WTC11 (cell line): Measurements from ENCODE around the gene HDAC8. TPM values are rescaled to one million over a fixed set of nuclear protein-coding genes. Genes with fewer than 3 reads are reported as not detected.

Source experiments
- ATAC-seq: fragments of 200-7000 bp; cut with Tn5 transposase; 2 replicates; pipeline ENCODE4 v1.10.0; 2021; ENCODE audit warnings: mild to moderate bottlenecking, moderate library complexity
- CTCF ChIA-PET: fragments of 300-600 bp; sonication (Branson Sonifier 250); formaldehyde crosslinking; loops from one replicate; lab custom pipeline; 2021; ENCODE audit warnings: antibody characterized with exemption; lab: Charles Lee
- POLR2A ChIA-PET: fragments of 350-600 bp; sonication (Branson Sonifier 250); formaldehyde crosslinking; loops from one replicate; lab custom pipeline; 2021; ENCODE audit warnings: antibody characterized with exemption; lab: Charles Lee
- DNase-seq: peaks from one replicate; pipeline ENCODE4 v3.0.0; 2021; ENCODE audit warnings: low spot score
- H3K27ac Mint-ChIP-seq: 2 replicates; pipeline ENCODE4 v1.8.0; 2021; ENCODE audit warnings: mixed read lengths
- H3K27me3 Mint-ChIP-seq: 2 replicates; pipeline ENCODE4 v1.8.0; 2021; ENCODE audit warnings: low read depth, mild to moderate bottlenecking, moderate library complexity, mixed read lengths
- H3K36me3 Mint-ChIP-seq: 2 replicates; pipeline ENCODE4 v1.8.0; 2021; ENCODE audit warnings: mixed read lengths
- H3K4me1 Mint-ChIP-seq: 2 replicates; pipeline ENCODE4 v1.8.0; 2022; ENCODE audit warnings: mixed read lengths
- H3K4me3 Mint-ChIP-seq: 2 replicates; pipeline ENCODE4 v1.8.0; 2021; ENCODE audit warnings: mild to moderate bottlenecking, moderate library complexity, mixed read lengths
- H3K9me3 Mint-ChIP-seq: 2 replicates; pipeline ENCODE4 v1.8.0; 2021; ENCODE audit warnings: mixed read lengths
- CREM ChIP-seq: sonication (generic); formaldehyde crosslinking; IDR thresholded peaks from 2 replicates; pipeline ENCODE4 v1.8.1; 2022; ENCODE audit warnings: mild to moderate bottlenecking, missing genetic modification reagents, moderate library complexity
- FOXK1 ChIP-seq: sonication (generic); formaldehyde crosslinking; IDR thresholded peaks from 2 replicates; pipeline ENCODE4 v1.8.0; 2022; ENCODE audit warnings: mild to moderate bottlenecking, moderate library complexity, missing genetic modification reagents
- GRHL2 ChIP-seq: fragments of 250-450 bp; sonication (Bioruptor Pico); IDR thresholded peaks from 2 replicates; pipeline ENCODE4 v1.8.0; 2022; ENCODE audit warnings: mild to moderate bottlenecking, moderate library complexity; ENCODE audit not compliant: insufficient replicate concordance, severe bottlenecking
- GTF2I ChIP-seq: fragments of 250-450 bp; sonication (Bioruptor Pico); conservative IDR thresholded peaks from 2 replicates; pipeline ENCODE4 v1.4.0; 2021; ENCODE audit warnings: mild to moderate bottlenecking
- HMGA2 ChIP-seq: fragments of 250-450 bp; sonication (Bioruptor Pico); IDR thresholded peaks from 2 replicates; pipeline ENCODE4 v1.4.0; 2021; ENCODE audit warnings: mild to moderate bottlenecking, moderate library complexity
- IRF2 ChIP-seq: sonication (generic); formaldehyde crosslinking; IDR thresholded peaks from 2 replicates; pipeline ENCODE4 v1.8.0; 2022; ENCODE audit warnings: low read depth, missing genetic modification reagents, borderline replicate concordance
- JUN ChIP-seq: sonication (generic); formaldehyde crosslinking; IDR thresholded peaks from 2 replicates; pipeline ENCODE4 v1.8.0; 2023; ENCODE audit warnings: mild to moderate bottlenecking, missing genetic modification reagents
- KAT7 ChIP-seq: sonication (generic); formaldehyde crosslinking; IDR thresholded peaks from 2 replicates; pipeline ENCODE4 v1.8.1; 2023; ENCODE audit warnings: missing genetic modification reagents, mild to moderate bottlenecking, borderline replicate concordance
- NR1H2 ChIP-seq: sonication (generic); formaldehyde crosslinking; IDR thresholded peaks from 2 replicates; pipeline ENCODE4 v1.9.0; 2021; ENCODE audit warnings: mild to moderate bottlenecking, moderate library complexity, missing genetic modification reagents
- SP1 ChIP-seq: sonication (generic); formaldehyde crosslinking; conservative IDR thresholded peaks from 2 replicates; pipeline ENCODE4 v1.8.1; 2022; ENCODE audit warnings: missing genetic modification reagents
- TCF7 ChIP-seq: sonication (generic); formaldehyde crosslinking; IDR thresholded peaks from 2 replicates; pipeline ENCODE4 v1.8.0; 2022; ENCODE audit warnings: mild to moderate bottlenecking, low read depth, missing genetic modification reagents, moderate library complexity
- TEAD1 ChIP-seq: sonication (generic); formaldehyde crosslinking; IDR thresholded peaks from 2 replicates; pipeline ENCODE4 v1.8.0; 2022; ENCODE audit warnings: mild to moderate bottlenecking, missing genetic modification reagents
- TEAD4 ChIP-seq: sonication (generic); formaldehyde crosslinking; IDR thresholded peaks from 2 replicates; pipeline ENCODE4 v1.8.0; 2022; ENCODE audit warnings: mild to moderate bottlenecking, missing genetic modification reagents
- ZBTB21 ChIP-seq: sonication (generic); formaldehyde crosslinking; IDR thresholded peaks from 2 replicates; pipeline ENCODE4 v1.8.1; 2023; ENCODE audit warnings: mild to moderate bottlenecking, missing genetic modification reagents, borderline replicate concordance
- ZNF138 ChIP-seq: sonication (generic); formaldehyde crosslinking; conservative IDR thresholded peaks from 2 replicates; pipeline ENCODE4 v1.8.1; 2022; ENCODE audit warnings: mild to moderate bottlenecking, moderate library complexity, missing genetic modification reagents
- ZNF671 ChIP-seq: fragments of 250-450 bp; sonication (Bioruptor Pico); IDR thresholded peaks from 2 replicates; pipeline ENCODE4 v1.8.0; 2021; ENCODE audit warnings: mild to moderate bottlenecking
- total RNA-seq: library from RNA; stranded (reverse); gene quantifications from 3 replicates; pipeline ENCODE4 v1.2.3, GENCODE V29; 2021
- TF ChIP-seq, protein P1 (sequence below): fragments of 250-450 bp; sonication (Bioruptor Pico); IDR thresholded peaks from 2 replicates; pipeline ENCODE4 v1.9.0; 2021; ENCODE audit warnings: moderate library complexity, mild to moderate bottlenecking, inconsistent platforms, borderline replicate concordance
- TF ChIP-seq, protein P2 (sequence below): fragments of 250-450 bp; sonication (Bioruptor Pico); IDR thresholded peaks from 2 replicates; pipeline ENCODE4 v1.9.0; 2021; ENCODE audit warnings: mild to moderate bottlenecking, borderline replicate concordance
- TF ChIP-seq, protein P3 (sequence below): sonication (generic); formaldehyde crosslinking; IDR thresholded peaks from 2 replicates; pipeline ENCODE4 v1.8.1; 2023; ENCODE audit warnings: mild to moderate bottlenecking, moderate library complexity, missing genetic modification reagents
- TF ChIP-seq, protein P4 (sequence below): fragments of 250-450 bp; sonication (Bioruptor Pico); IDR thresholded peaks from 2 replicates; pipeline ENCODE4 v2.1.2; 2022; ENCODE audit warnings: mild to moderate bottlenecking, moderate library complexity
- TF ChIP-seq, protein P5 (sequence below): sonication (generic); formaldehyde crosslinking; IDR thresholded peaks from 2 replicates; pipeline ENCODE4 v1.8.0; 2022; ENCODE audit warnings: mild to moderate bottlenecking, missing genetic modification reagents
- TF ChIP-seq, protein P6 (sequence below): sonication (generic); formaldehyde crosslinking; IDR thresholded peaks from 2 replicates; pipeline ENCODE4 v1.8.0; 2023; ENCODE audit warnings: mild to moderate bottlenecking, missing genetic modification reagents
- TF ChIP-seq, protein P7 (sequence below): fragments of 200-600 bp; IDR thresholded peaks from 2 replicates; pipeline ENCODE4 v1.8.0; 2022; ENCODE audit warnings: antibody characterized with exemption

Gene HDAC8
- total RNA-seq, 1 experiment from 2014 or later: 22.5 TPM

DNA sequence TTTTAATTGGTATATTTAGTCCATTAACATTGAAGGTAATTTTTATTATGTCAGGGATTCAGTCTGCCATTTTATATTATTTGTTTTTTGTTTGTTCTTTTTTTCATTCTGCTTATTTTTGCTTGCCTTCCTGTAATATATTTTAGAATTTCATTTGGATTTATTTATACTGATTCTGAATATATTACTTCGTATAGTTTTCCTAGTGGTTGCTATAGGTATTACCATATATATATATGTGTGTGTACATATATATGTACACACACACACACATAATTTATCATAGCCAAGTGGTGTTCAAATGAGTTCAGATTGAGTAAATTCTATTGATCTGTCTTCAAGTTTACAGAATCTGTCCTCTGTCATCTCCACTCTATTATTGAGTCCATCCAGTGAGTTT, 278.1 kb downstream of the HDAC8 start:
- DNase-seq: no peak
- ChIA-PET CTCF (interaction anchor here (0.9 kb wide), 1 partner anchor 245 kb away, joined by 4 read pairs; no protein-coding TSS in a partner anchor), POLR2A (no interaction called here)
- Mint-ChIP-seq H3K27ac (no peak overlapping the region), H3K9me3 (no peaks in the 10 kb centered on the region), H3K4me3 (no peak overlapping the region), H3K36me3 (no peaks in the 10 kb centered on the region), H3K4me1 (peaks cover 4% of the 10 kb centered on the region), H3K27me3 (peaks cover 17% of the 10 kb centered on the region; the same call in 1 of the 2 replicates)
- no peak for ATAC-seq
- TF ChIP-seq GRHL2 (CRISPR knock-in tag) (no peak), IRF2 (CRISPR knock-in tag) (no peak), FOXK1 (CRISPR knock-in tag) (no peak), NR1H2 (CRISPR knock-in tag) (no peak), ZNF671 (CRISPR knock-in tag) (no peak), ZBTB21 (CRISPR knock-in tag) (no peak)
- TF ChIP-seq, protein P1, sequence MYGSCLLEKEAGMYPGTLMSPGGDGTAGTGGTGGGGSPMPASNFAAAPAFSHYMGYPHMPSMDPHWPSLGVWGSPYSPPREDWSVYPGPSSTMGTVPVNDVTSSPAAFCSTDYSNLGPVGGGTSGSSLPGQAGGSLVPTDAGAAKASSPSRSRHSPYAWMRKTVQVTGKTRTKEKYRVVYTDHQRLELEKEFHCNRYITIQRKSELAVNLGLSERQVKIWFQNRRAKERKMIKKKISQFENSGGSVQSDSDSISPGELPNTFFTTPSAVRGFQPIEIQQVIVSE: no peak
- TF ChIP-seq, protein P2, sequence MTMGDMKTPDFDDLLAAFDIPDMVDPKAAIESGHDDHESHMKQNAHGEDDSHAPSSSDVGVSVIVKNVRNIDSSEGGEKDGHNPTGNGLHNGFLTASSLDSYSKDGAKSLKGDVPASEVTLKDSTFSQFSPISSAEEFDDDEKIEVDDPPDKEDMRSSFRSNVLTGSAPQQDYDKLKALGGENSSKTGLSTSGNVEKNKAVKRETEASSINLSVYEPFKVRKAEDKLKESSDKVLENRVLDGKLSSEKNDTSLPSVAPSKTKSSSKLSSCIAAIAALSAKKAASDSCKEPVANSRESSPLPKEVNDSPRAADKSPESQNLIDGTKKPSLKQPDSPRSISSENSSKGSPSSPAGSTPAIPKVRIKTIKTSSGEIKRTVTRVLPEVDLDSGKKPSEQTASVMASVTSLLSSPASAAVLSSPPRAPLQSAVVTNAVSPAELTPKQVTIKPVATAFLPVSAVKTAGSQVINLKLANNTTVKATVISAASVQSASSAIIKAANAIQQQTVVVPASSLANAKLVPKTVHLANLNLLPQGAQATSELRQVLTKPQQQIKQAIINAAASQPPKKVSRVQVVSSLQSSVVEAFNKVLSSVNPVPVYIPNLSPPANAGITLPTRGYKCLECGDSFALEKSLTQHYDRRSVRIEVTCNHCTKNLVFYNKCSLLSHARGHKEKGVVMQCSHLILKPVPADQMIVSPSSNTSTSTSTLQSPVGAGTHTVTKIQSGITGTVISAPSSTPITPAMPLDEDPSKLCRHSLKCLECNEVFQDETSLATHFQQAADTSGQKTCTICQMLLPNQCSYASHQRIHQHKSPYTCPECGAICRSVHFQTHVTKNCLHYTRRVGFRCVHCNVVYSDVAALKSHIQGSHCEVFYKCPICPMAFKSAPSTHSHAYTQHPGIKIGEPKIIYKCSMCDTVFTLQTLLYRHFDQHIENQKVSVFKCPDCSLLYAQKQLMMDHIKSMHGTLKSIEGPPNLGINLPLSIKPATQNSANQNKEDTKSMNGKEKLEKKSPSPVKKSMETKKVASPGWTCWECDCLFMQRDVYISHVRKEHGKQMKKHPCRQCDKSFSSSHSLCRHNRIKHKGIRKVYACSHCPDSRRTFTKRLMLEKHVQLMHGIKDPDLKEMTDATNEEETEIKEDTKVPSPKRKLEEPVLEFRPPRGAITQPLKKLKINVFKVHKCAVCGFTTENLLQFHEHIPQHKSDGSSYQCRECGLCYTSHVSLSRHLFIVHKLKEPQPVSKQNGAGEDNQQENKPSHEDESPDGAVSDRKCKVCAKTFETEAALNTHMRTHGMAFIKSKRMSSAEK (CRISPR knock-in tag): no peak
- TF ChIP-seq, protein P3, sequence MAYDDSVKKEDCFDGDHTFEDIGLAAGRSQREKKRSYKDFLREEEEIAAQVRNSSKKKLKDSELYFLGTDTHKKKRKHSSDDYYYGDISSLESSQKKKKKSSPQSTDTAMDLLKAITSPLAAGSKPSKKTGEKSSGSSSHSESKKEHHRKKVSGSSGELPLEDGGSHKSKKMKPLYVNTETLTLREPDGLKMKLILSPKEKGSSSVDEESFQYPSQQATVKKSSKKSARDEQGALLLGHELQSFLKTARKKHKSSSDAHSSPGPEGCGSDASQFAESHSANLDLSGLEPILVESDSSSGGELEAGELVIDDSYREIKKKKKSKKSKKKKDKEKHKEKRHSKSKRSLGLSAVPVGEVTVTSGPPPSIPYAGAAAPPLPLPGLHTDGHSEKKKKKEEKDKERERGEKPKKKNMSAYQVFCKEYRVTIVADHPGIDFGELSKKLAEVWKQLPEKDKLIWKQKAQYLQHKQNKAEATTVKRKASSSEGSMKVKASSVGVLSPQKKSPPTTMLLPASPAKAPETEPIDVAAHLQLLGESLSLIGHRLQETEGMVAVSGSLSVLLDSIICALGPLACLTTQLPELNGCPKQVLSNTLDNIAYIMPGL: no peak
- TF ChIP-seq, protein P4, sequence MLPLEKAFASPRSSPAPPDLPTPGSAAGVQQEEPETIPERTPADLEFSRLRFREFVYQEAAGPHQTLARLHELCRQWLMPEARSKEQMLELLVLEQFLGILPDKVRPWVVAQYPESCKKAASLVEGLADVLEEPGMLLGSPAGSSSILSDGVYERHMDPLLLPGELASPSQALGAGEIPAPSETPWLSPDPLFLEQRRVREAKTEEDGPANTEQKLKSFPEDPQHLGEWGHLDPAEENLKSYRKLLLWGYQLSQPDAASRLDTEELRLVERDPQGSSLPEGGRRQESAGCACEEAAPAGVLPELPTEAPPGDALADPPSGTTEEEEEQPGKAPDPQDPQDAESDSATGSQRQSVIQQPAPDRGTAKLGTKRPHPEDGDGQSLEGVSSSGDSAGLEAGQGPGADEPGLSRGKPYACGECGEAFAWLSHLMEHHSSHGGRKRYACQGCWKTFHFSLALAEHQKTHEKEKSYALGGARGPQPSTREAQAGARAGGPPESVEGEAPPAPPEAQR (CRISPR knock-in tag): no peak

DNA sequence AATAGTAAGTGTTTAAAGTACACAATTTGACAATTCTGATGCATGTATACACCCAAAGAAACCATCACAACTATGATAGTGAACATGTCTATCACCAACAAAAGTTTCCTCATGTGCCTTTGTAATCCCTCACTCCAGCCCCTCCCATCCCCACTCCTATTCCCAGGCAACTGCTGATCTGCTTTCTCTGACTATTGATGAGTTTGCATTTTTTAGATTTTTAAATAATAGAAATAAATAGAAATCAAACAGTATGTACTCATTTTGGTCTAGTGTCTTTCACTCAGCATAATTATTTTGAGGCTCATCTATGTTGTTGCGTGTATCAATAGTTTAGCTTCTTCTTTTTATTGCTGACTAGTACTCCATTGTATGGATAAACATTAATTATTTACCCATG, 290.3 kb downstream of the HDAC8 start:
- Mint-ChIP-seq H3K4me1 (peaks cover 7% of the 10 kb centered on the region), H3K36me3 (no peaks in the 10 kb centered on the region)
- no peak for TF ChIP-seq HMGA2 (CRISPR knock-in tag)
- no peak for TF ChIP-seq SP1 (CRISPR knock-in tag)
- no peak for TF ChIP-seq KAT7 (CRISPR knock-in tag)
- TF ChIP-seq ZNF138 (CRISPR knock-in tag): no peak
- TF ChIP-seq TEAD1 (CRISPR knock-in tag): no peak
- no peak for TF ChIP-seq TCF7
- TF ChIP-seq FOXK1 (CRISPR knock-in tag): no peak
- no peak for TF ChIP-seq JUN (CRISPR knock-in tag)
- TF ChIP-seq, protein P5, sequence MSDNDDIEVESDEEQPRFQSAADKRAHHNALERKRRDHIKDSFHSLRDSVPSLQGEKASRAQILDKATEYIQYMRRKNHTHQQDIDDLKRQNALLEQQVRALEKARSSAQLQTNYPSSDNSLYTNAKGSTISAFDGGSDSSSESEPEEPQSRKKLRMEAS (CRISPR knock-in tag): no peak
- TF ChIP-seq, protein P6, sequence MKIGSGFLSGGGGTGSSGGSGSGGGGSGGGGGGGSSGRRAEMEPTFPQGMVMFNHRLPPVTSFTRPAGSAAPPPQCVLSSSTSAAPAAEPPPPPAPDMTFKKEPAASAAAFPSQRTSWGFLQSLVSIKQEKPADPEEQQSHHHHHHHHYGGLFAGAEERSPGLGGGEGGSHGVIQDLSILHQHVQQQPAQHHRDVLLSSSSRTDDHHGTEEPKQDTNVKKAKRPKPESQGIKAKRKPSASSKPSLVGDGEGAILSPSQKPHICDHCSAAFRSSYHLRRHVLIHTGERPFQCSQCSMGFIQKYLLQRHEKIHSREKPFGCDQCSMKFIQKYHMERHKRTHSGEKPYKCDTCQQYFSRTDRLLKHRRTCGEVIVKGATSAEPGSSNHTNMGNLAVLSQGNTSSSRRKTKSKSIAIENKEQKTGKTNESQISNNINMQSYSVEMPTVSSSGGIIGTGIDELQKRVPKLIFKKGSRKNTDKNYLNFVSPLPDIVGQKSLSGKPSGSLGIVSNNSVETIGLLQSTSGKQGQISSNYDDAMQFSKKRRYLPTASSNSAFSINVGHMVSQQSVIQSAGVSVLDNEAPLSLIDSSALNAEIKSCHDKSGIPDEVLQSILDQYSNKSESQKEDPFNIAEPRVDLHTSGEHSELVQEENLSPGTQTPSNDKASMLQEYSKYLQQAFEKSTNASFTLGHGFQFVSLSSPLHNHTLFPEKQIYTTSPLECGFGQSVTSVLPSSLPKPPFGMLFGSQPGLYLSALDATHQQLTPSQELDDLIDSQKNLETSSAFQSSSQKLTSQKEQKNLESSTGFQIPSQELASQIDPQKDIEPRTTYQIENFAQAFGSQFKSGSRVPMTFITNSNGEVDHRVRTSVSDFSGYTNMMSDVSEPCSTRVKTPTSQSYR (CRISPR knock-in tag): no peak
- no peak for TF ChIP-seq TEAD4 (CRISPR knock-in tag)
- TF ChIP-seq, protein P7, sequence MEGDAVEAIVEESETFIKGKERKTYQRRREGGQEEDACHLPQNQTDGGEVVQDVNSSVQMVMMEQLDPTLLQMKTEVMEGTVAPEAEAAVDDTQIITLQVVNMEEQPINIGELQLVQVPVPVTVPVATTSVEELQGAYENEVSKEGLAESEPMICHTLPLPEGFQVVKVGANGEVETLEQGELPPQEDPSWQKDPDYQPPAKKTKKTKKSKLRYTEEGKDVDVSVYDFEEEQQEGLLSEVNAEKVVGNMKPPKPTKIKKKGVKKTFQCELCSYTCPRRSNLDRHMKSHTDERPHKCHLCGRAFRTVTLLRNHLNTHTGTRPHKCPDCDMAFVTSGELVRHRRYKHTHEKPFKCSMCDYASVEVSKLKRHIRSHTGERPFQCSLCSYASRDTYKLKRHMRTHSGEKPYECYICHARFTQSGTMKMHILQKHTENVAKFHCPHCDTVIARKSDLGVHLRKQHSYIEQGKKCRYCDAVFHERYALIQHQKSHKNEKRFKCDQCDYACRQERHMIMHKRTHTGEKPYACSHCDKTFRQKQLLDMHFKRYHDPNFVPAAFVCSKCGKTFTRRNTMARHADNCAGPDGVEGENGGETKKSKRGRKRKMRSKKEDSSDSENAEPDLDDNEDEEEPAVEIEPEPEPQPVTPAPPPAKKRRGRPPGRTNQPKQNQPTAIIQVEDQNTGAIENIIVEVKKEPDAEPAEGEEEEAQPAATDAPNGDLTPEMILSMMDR: no peak
- TF ChIP-seq CREM: no peak
- no peak for TF ChIP-seq GTF2I
- TF ChIP-seq, all 79 proteins: peak for 0
- Mint-ChIP-seq H3K9me3 (no peaks in the 10 kb centered on the region), H3K27ac (no peak overlapping the region), H3K27me3 (no peaks in the 10 kb centered on the region; the same call in 1 of the 2 replicates), H3K4me3 (no peak overlapping the region)
- POLR2A ChIA-PET: no interaction called here
- DNase-seq (no peak), ATAC-seq (no peak)
- CTCF ChIA-PET: interaction anchor here (1.6 kb wide), 1 partner anchor 37 kb away, joined by 4 read pairs; no protein-coding TSS in a partner anchor
